CD4-positive, CD25-positive, alpha-beta regulatory T cell (primary cell): ENCODE measurements around the gene CLPSL2. TPM values are rescaled to one million over a fixed set of nuclear protein-coding genes. Genes with fewer than 3 reads are reported as not detected.

Experiments
- polyA plus RNA-seq, 4 donors: library from polyadenylated mRNA; unstranded; fragments of 300-500 nt; fragmentation: Illumina TruSeq; gene quantifications; one replicate each; pipeline ENCODE4 v1.2.3, GENCODE V29; 2021
- total RNA-seq: library from RNA; stranded (reverse); gene quantifications from one replicate; pipeline ENCODE4 v1.2.3, GENCODE V29; 2022

The CLPSL2 gene
- total and polyA plus RNA-seq, 5 donors from 2014 or later, result not detected

Other genes starting within 250 kb of the CLPSL2 start
- 55.0 TPM for gene FKBP5, start 87.7 kb upstream of the CLPSL2 start, total RNA-seq
- gene FKBP5, start 87.7 kb upstream of the CLPSL2 start, polyA plus RNA-seq, result 100 to 1,000 TPM in 2 of 4 donors, 10 to 100 TPM in 2; 27.5 to 157 (median 106) TPM
- 0.57 TPM for gene ARMC12, start 39.6 kb upstream of the CLPSL2 start, total RNA-seq
- not detected for gene ARMC12, start 39.6 kb upstream of the CLPSL2 start, polyA plus RNA-seq
- not detected for gene CLPSL1, start 4.4 kb downstream of the CLPSL2 start, total RNA-seq
- gene CLPSL1, start 4.4 kb downstream of the CLPSL2 start, polyA plus RNA-seq, result not detected
- not detected for gene CLPS, start 20.7 kb downstream of the CLPSL2 start, total RNA-seq
- not detected for gene CLPS, start 20.7 kb downstream of the CLPSL2 start, polyA plus RNA-seq
- not detected for gene LHFPL5, start 28.8 kb downstream of the CLPSL2 start, total RNA-seq
- not detected for gene LHFPL5, start 28.8 kb downstream of the CLPSL2 start, polyA plus RNA-seq
- gene SRPK1, start 144.5 kb downstream of the CLPSL2 start, total RNA-seq, result 47.0 TPM
- 10 to 100 TPM; 53.5 to 65.4 (median 57.8) TPM for gene SRPK1, start 144.5 kb downstream of the CLPSL2 start, polyA plus RNA-seq
- not detected for gene SLC26A8, start 248.0 kb downstream of the CLPSL2 start, total RNA-seq
- not detected for gene SLC26A8, start 248.0 kb downstream of the CLPSL2 start, polyA plus RNA-seq